Muscle layer of duodenum (tissue), 2 donors: Measurements from ENCODE around the gene ZFYVE19.

Source experiments
- H3K27ac ChIP-seq: one replicate; pipeline ENCODE4 v1.7.0; 2013; ENCODE audit warnings: mild to moderate bottlenecking, low read length
- H3K27me3 ChIP-seq: one replicate; pipeline ENCODE4 v1.7.0; 2013; ENCODE audit warnings: low read depth, mild to moderate bottlenecking, control low read depth, low read length
- H3K36me3 ChIP-seq, 2 donors: one replicate each; pipeline ENCODE4 v1.7.0; 2013; ENCODE audit warnings: low read length in 2 of 2, control low read depth in 1 of 2, mild to moderate bottlenecking in 1 of 2; ENCODE audit not compliant: insufficient read depth in 2 of 2, control insufficient read depth in 1 of 2
- H3K4me1 ChIP-seq, 2 donors: one replicate each; pipeline ENCODE4 v1.7.0; 2013; ENCODE audit warnings: low read length in 2 of 2, mild to moderate bottlenecking in 2 of 2, control low read depth in 1 of 2, moderate library complexity in 1 of 2; ENCODE audit not compliant: insufficient read depth in 2 of 2, control insufficient read depth in 1 of 2
- H3K4me3 ChIP-seq, 2 donors: one replicate each; pipeline ENCODE4 v1.7.0; 2013; ENCODE audit warnings: low read length in 2 of 2, low read depth in 1 of 2, mild to moderate bottlenecking in 1 of 2
- H3K9me3 ChIP-seq, 2 donors: one replicate each; pipeline ENCODE4 v1.7.0; 2013; ENCODE audit warnings: low read length in 2 of 2, control low read depth in 1 of 2, mild to moderate bottlenecking in 1 of 2; ENCODE audit not compliant: control insufficient read depth in 1 of 2
- donor health status: healthy.

ZFYVE19 gene

DNA sequence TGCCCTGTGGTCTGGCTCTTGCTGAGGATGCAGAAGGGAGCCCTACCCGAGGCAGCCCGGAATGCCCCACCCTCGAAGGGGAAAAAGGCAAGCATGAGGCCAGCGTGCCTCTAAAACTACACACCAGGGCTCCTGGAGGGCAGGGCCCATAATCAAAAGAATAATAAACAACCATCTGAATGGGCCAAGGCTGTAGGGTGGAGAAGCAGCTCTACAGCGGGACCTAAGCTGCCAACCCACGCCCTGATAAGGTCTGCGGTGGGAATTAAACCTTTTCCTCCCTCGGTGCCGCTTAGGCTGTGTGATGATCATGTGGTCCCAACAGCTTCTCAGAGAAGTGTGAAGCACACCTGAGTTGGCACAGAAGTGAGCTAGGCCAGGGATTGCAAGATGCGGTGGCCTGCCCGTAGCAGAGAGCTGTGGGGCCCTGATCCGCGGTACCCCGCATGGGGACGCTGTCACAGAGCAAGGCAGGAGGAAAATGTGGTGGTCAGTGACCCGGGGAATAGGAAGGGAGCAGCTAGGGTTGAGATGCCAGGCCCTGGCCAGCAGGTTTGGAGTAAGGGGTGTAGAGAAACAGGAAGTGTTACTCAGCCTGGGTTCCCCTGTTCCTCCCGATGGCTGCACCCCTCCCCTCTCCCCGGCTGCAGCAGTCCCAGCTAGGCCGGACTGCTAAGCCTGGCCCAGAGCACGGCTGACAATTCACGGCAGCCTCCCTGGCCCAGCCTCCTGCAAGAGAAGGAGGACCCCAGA lies 38.2 kb upstream of the ZFYVE19 start:
- Histone ChIP-seq H3K9me3 (no peaks in the 10 kb centered on the region), H3K4me3 (no peak overlapping the region), H3K27ac (peak overlapping the region; percentile 39), H3K4me1 (peaks cover 0 to 10% of the 10 kb centered on the region in 2 donors), H3K36me3 (peaks cover 6 to 46% of the 10 kb centered on the region in 2 donors), H3K27me3 (no peaks in the 10 kb centered on the region)

DNA sequence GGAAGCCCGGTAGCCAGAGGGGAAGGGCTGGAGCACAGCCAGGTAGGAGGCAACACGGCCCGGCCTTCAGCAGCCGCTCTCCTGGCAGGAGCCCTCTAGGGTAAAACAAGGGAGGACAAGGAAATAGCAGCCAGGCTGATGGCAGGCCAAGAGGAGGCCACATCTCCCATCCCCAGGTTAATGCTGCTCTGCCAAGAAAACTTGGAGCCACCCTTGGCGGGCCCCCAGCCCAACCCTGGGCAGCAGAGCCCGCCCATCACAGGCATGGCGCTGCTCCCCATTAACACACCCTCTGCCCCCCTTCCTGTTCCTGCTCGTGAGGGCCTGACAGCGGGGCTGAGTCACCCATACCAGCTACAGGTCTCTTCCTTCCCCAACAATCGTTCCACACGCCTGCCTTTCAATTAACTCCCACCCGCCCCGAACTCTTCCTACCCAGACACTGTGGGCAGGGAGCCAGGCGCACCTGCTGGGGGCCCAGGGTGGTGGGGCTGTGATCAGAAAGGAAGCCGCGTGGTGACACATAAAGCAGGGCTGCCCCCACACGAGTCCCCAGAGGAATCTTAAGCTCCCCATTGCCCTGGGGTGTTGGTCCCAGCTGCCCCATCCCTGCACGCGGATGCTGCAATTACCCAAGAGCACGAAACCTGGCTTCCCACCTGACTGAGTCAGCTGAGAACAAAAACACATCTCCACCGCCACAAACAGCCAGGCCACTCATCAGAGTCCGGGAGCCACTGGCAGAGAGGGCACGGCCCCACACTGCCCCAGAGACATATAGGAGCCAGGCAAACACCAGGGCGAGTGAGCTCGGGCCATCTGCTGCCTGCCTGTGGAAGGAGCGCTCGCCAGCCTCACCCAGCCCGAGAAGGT lies 37.4 kb upstream of the ZFYVE19 start, which contains the start of gene C15orf62:
Gene C15orf62, plus strand, starts transcription at position 707 of the 873 bp plus-strand sequence. CDS start 516 bp downstream, outside the sequence.
- H3K36me3 ChIP-seq: peaks cover 14 to 55% of the 10 kb centered on the region in 2 donors
- peaks cover 0 to 4% of the 10 kb centered on the region in 2 donors for H3K4me1 ChIP-seq
- H3K9me3 ChIP-seq: no peaks in the 10 kb centered on the region
- H3K27me3 ChIP-seq: no peaks in the 10 kb centered on the region
- H3K27ac ChIP-seq: peak within 1 kb of the TSS; percentile 45
- H3K4me3 ChIP-seq: no peak within 1 kb of the TSS

DNA sequence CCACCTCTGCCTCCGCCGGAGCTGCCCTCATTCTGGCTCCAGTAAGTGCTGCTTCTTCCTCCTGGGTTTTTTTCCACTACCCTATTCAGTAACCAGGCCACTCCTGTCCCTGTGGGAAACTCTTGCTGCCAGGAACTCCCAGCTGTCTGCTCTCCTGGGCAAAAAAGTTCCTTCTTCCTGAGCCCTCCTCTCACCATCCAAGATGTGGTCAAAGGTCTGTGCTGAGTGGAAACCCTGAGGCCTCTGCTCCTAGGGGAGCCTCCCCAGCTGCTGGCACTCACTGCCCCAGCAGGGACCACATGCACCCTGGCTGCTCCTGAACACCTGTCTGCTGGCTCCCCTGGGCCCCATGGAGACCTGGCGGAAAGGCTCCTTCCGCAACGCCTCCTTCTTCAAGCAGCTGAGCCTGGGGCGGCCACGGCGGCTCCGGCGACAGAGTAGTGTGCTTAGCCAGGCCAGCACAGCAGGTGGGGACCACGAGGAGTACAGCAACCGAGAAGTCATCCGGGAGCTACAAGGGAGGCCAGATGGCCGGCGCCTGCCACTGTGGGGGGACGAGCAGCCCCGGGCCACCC lies 36.7 kb upstream of the ZFYVE19 start:
- Histone ChIP-seq H3K4me1 (no peaks in the 10 kb centered on the region), H3K4me3 (no peak overlapping the region), H3K9me3 (no peaks in the 10 kb centered on the region), H3K27me3 (no peaks in the 10 kb centered on the region), H3K36me3 (peaks cover 21 to 62% of the 10 kb centered on the region in 2 donors), H3K27ac (peak overlapping the region; percentile 45)

DNA sequence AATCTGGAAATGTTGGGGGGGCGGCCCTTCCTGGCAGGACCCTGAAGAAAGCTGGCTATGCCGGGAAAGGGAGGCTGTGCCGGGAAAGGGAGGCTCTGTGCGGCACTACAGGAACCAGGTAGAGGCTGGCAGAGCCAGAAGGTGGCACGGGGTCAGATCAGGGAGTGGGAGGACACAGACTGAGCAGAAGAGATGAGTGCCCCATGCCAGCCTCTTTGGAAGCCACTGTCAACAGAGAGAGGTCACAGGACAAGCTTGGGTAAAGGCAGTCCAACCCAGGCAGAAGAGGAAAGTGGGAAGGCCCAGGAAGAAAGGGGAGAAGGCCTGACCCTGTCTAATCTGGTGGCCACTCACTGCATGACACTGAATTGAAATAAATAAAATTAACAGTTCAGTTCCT lies 35.6 kb upstream of the ZFYVE19 start:
- Histone ChIP-seq H3K36me3 (peaks cover 30 to 72% of the 10 kb centered on the region in 2 donors), H3K27ac (no peak overlapping the region), H3K4me3 (no peak overlapping the region), H3K4me1 (no peaks in the 10 kb centered on the region), H3K27me3 (no peaks in the 10 kb centered on the region), H3K9me3 (no peaks in the 10 kb centered on the region)

DNA sequence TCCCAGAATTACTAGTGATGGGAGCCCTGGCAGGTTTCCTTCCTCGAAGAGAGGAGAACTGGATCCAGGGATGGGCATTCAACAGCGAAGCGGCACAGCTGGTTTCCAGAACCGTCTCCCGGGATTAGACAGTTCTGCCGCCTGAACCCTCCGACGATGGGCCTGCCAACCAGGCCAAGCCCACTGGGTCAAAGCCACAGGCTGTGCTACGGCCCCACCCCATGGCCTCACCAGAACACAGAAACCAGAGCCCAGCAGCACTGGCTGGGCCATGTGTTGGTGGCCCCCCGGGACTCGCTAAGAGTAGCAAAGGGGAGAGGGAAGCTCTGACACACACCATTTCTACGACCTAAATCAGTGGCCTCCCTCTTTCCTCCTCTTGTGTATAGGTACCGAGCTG lies 34.9 kb upstream of the ZFYVE19 start:
- H3K27me3 ChIP-seq: no peaks in the 10 kb centered on the region
- no peaks in the 10 kb centered on the region for H3K4me1 ChIP-seq
- H3K36me3 ChIP-seq: peaks cover 37 to 79% of the 10 kb centered on the region in 2 donors
- no peak overlapping the region for H3K4me3 ChIP-seq
- H3K9me3 ChIP-seq: no peaks in the 10 kb centered on the region
- no peak overlapping the region for H3K27ac ChIP-seq

DNA sequence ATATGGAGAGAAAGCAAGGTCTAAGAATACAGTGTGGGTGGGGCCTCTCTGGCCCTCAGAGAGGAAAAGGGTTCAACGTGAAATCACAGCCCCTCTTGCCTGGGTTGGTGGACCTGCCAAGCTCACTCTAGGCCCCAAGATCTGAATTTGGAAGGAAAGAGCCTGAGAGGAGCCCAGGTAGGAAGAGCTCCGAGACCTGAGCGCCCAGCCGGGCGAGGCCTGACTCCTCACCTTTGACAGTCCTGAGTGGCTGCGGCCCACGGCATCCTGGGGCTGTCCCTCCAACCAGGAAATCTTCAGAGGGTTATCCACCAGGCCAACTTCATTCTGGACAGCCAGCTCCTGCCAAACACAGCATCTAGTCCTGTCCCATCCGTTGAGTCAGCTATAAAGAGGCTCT lies 33.4 kb upstream of the ZFYVE19 start:
- Histone ChIP-seq H3K36me3 (peaks cover 41 to 73% of the 10 kb centered on the region in 2 donors), H3K4me1 (no peaks in the 10 kb centered on the region), H3K4me3 (no peak overlapping the region), H3K27ac (no peak overlapping the region), H3K27me3 (no peaks in the 10 kb centered on the region), H3K9me3 (no peaks in the 10 kb centered on the region)

DNA sequence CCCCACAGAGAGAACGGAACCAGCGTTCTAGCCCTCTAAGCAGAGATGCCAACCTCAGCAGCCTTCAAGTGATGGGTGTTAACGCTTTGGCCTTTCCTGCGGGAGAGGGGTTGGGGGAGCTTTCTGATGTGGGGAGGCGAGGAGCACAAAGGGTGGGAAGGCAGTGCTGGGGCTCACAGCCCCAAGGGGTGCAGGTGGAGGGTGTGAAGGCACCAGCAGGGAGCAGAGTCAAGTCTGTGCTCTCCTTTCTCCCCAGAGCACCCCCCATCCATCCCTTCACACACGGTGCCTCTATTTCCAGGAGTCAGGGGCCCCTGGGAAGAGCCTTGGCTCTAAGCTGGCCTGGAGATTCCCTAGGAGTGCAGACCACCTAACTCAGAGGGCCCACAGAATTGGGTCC lies 33.0 kb upstream of the ZFYVE19 start:
- Histone ChIP-seq H3K9me3 (no peaks in the 10 kb centered on the region), H3K27me3 (no peaks in the 10 kb centered on the region), H3K27ac (no peak overlapping the region), H3K36me3 (peaks cover 41 to 74% of the 10 kb centered on the region in 2 donors), H3K4me1 (no peaks in the 10 kb centered on the region), H3K4me3 (no peak overlapping the region)

DNA sequence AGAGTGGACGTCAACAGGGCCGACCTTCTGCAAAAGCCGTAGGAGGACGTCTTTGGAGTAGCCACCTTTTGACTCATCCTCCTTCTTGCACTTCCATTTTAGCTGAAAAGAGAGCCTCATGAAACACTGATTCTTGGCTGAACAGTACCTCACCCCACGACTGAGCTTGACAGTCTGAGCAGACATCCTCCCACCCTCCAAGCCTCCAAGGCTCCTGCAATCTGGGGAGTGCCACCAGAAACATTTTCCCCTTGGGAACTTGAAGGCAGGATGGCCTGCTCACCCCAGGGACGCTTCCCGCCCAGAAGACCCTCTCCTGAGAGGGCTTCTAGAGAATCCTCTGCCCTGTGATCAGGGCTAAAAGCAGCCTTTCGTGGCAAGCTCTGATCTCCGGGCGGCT lies 31.9 kb upstream of the ZFYVE19 start:
- Histone ChIP-seq H3K36me3 (peaks cover 52 to 83% of the 10 kb centered on the region in 2 donors), H3K4me3 (no peak overlapping the region), H3K4me1 (no peaks in the 10 kb centered on the region), H3K27ac (no peak overlapping the region), H3K27me3 (no peaks in the 10 kb centered on the region), H3K9me3 (no peaks in the 10 kb centered on the region)

DNA sequence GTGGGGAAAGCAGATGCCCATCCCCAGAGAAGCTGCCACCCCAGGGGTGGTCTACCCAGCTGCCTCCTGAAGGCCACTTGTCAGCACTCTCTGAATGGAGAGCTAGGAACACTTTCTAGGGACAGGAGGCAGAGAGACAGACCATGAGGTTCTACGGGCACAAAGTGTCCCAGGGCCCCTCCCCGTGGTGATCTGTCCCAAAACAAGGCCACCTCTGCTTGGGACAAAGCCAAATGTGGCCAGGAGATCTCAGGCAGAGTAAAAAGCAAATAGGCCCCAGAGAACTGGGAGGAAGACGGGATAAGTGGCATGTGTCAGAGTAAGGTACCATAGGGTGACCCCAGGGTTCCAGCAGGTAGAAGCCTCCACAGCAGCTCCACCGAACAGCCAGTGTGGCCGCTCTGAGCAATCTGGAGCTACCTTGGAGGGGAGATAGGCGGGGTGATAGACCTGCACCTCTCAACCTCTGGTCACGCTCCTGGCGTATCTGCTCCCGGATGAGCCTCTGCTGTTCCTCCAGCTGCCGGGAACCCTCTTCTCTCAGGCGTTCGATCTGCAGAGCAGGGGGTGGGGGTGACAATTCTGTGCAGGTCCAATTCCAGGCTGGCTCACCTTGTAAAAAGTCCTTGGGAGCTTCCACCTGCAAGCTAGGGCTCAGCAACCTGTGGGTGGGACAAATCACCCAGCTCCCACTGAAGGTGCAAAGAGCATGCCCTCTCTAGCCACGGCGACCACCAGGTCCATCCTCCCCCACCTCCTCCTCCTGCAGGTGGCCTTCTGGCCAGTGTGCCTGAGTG lies 31.0 kb upstream of the ZFYVE19 start:
- Histone ChIP-seq H3K27me3 (no peaks in the 10 kb centered on the region), H3K27ac (no peak overlapping the region), H3K4me3 (no peak overlapping the region), H3K36me3 (peaks cover 52 to 79% of the 10 kb centered on the region in 2 donors), H3K9me3 (no peaks in the 10 kb centered on the region), H3K4me1 (no peaks in the 10 kb centered on the region)

DNA sequence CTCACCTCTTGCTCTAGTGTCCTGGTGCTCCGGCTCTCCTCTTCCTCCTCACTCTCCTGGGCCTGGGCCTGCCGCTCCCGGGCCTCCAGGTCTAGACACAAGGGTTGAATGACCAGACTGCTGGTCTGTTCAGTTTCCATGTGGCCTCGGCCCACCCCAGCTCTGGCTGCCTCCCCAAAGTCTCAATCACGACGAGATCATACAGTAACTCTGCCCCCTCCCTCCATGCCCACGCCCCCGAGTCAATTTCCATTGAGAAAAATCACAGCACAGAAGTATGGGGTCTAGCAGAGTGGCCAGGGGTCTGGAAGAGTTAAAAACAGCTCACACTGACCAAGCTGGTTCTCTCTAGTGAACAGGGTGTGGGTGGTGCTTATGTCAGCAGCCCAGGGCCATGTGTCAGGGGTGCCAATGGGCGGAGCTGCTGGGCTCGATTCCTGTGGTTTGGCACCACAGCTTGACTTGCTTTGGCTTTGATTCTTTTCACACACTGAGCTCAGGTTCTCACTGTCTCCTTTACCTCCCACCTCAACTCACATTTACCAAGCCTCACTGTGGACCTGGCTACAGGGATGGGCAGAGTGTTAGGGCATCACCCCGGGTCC lies 30.2 kb upstream of the ZFYVE19 start:
- peaks cover 52 to 73% of the 10 kb centered on the region in 2 donors for H3K36me3 ChIP-seq

More for the DNA sequence above, 30.2 kb upstream of the ZFYVE19 start:
- no peak overlapping the region for H3K27ac ChIP-seq
- H3K4me1 ChIP-seq: no peaks in the 10 kb centered on the region
- H3K4me3 ChIP-seq: no peak overlapping the region
- H3K27me3 ChIP-seq: no peaks in the 10 kb centered on the region
- no peaks in the 10 kb centered on the region for H3K9me3 ChIP-seq
